OCI-LY1 (cell line): ENCODE data around the gene ACSM3.

Experiments used
- H2AFZ ChIP-seq: fragments of 200-600 bp; sonication (generic), shearing (Covaris generic); 2 replicates; pipeline ENCODE4 v1.6.0; 2014; ENCODE audit warnings: antibody characterized with exemption, mild to moderate bottlenecking, low read length
- H3F3A ChIP-seq: fragments of 200-600 bp; sonication (generic), shearing (Covaris generic); 2 replicates; pipeline ENCODE4 v1.6.0; 2014; ENCODE audit warnings: mild to moderate bottlenecking, antibody characterized with exemption, low read length, moderate library complexity; ENCODE audit not compliant: insufficient read depth
- H3K27ac ChIP-seq: fragments of 200-600 bp; sonication (generic); 2 replicates; pipeline ENCODE4 v1.5.1; 2014; ENCODE audit warnings: low read length, mixed run types, mild to moderate bottlenecking, low read depth; ENCODE audit not compliant: poor library complexity, severe bottlenecking
- H3K27me3 ChIP-seq: fragments of 200-600 bp; sonication (generic); 2 replicates; pipeline ENCODE4 v1.6.0; 2014; ENCODE audit warnings: antibody characterized with exemption, mild to moderate bottlenecking, low read length, moderate library complexity; ENCODE audit not compliant: insufficient read depth
- H3K36me3 ChIP-seq: fragments of 200-600 bp; sonication (generic); 2 replicates; pipeline ENCODE4 v1.6.1; 2014; ENCODE audit warnings: mild to moderate bottlenecking, antibody characterized with exemption, low read length, moderate library complexity, mixed read lengths; ENCODE audit not compliant: insufficient read depth
- H3K4me1 ChIP-seq: fragments of 200-600 bp; sonication (generic); 2 replicates; pipeline ENCODE4 v1.5.1; 2014; ENCODE audit warnings: mild to moderate bottlenecking, low read length, moderate library complexity; ENCODE audit not compliant: insufficient read depth, severe bottlenecking
- H3K4me2 ChIP-seq: fragments of 200-600 bp; sonication (generic), shearing (Covaris generic); 2 replicates; pipeline ENCODE4 v1.6.1; 2014; ENCODE audit warnings: low read length
- H3K4me3 ChIP-seq: fragments of 200-600 bp; sonication (generic); 2 replicates; pipeline ENCODE4 v1.5.1; 2014; ENCODE audit warnings: low read length, low read depth, mild to moderate bottlenecking, mixed read lengths; ENCODE audit not compliant: poor library complexity, severe bottlenecking
- H3K79me2 ChIP-seq: fragments of 200-600 bp; shearing (Covaris generic); 2 replicates; pipeline ENCODE4 v1.6.1; 2016; ENCODE audit warnings: mixed run types, low read length, mixed read lengths; ENCODE audit not compliant: insufficient read depth
- H3K9ac ChIP-seq: fragments of 200-600 bp; sonication (generic), shearing (Covaris generic); 2 replicates; pipeline ENCODE4 v1.6.1; 2014; ENCODE audit warnings: mild to moderate bottlenecking, low read length, mixed read lengths
- H3K9me2 ChIP-seq: fragments of 200-600 bp; sonication (generic), shearing (Covaris generic); 2 replicates; pipeline ENCODE4 v1.6.1; 2014; ENCODE audit warnings: low read depth, mild to moderate bottlenecking, low read length, mixed read lengths
- H3K9me3 ChIP-seq: fragments of 200-600 bp; shearing (Covaris generic); 2 replicates; pipeline ENCODE4 v1.6.1; 2014; ENCODE audit warnings: low read length, mixed read lengths
- H4K20me1 ChIP-seq: fragments of 200-600 bp; sonication (generic), shearing (Covaris generic); 2 replicates; pipeline ENCODE4 v1.6.0; 2016; ENCODE audit warnings: mild to moderate bottlenecking, low read length; ENCODE audit not compliant: insufficient read depth
- EZH2 ChIP-seq: fragments of 200-600 bp; sonication (generic), shearing (Covaris generic); IDR thresholded peaks from 2 replicates; pipeline ENCODE4 v1.8.0; 2017; ENCODE audit warnings: borderline replicate concordance, mixed run types, mild to moderate bottlenecking, antibody characterized with exemption, low read length, moderate library complexity, mixed read lengths
- TF ChIP-seq, protein P1 (sequence below): fragments of 200-600 bp; sonication (generic), shearing (Covaris generic); IDR thresholded peaks from 2 replicates; pipeline ENCODE4 v1.5.1; 2017; ENCODE audit warnings: mild to moderate bottlenecking, antibody characterized with exemption, low read length, moderate library complexity, mixed read lengths

The ACSM3 gene

DNA sequence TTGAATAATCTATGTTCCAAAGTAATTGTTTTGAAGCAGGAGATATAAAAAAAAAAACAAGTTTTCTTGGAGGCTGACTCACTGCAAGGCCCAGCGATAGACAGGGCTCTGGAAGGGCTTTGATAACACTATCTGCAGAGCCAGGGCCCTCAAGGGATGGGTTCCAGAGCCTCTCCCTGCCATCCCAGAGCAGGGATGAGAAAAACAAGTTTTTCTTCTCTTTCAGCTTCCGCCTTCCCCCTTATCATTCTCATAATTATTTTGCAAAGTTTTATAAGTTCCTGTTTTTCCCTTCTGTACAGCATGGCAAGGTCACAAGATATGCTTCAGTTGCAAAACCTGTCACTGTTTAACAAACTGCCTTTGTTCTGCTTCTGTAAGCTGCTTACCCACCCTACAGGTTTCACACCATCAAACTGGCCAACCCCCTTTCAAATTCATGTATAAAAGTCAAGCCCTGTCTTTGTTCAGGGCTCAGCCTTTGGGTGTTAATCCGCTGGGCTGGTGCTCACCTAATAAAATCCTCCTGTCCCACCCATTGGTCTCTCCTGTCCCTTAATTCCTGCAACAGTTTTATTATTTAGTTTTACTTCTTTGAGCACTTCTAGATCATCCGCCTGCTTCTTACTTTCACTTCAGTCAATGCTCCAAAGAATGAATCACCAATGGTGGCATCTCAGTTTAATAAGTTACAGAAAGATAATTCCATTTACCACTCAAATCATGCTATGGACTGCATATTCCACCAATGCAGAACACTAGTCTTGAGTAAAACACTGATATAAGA, 16.6 kb upstream of the ACSM3 start:
- Histone ChIP-seq H3K4me2 (no peak overlapping the region), H4K20me1 (no peaks in the 10 kb centered on the region), H3K9ac (no peak overlapping the region), H3K36me3 (no peaks in the 10 kb centered on the region), H3K27ac (no peak overlapping the region), H3K9me3 (peaks cover 11% of the 10 kb centered on the region), H3K79me2 (no peaks in the 10 kb centered on the region), H3K9me2 (no peaks in the 10 kb centered on the region), H3K27me3 (no peaks in the 10 kb centered on the region), H2AFZ (no peak overlapping the region), H3K4me1 (no peaks in the 10 kb centered on the region), H3F3A (no peaks in the 10 kb centered on the region), H3K4me3 (no peak overlapping the region)
- TF ChIP-seq, protein P1, sequence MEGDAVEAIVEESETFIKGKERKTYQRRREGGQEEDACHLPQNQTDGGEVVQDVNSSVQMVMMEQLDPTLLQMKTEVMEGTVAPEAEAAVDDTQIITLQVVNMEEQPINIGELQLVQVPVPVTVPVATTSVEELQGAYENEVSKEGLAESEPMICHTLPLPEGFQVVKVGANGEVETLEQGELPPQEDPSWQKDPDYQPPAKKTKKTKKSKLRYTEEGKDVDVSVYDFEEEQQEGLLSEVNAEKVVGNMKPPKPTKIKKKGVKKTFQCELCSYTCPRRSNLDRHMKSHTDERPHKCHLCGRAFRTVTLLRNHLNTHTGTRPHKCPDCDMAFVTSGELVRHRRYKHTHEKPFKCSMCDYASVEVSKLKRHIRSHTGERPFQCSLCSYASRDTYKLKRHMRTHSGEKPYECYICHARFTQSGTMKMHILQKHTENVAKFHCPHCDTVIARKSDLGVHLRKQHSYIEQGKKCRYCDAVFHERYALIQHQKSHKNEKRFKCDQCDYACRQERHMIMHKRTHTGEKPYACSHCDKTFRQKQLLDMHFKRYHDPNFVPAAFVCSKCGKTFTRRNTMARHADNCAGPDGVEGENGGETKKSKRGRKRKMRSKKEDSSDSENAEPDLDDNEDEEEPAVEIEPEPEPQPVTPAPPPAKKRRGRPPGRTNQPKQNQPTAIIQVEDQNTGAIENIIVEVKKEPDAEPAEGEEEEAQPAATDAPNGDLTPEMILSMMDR = no peak
- TF ChIP-seq EZH2 = no peak

DNA sequence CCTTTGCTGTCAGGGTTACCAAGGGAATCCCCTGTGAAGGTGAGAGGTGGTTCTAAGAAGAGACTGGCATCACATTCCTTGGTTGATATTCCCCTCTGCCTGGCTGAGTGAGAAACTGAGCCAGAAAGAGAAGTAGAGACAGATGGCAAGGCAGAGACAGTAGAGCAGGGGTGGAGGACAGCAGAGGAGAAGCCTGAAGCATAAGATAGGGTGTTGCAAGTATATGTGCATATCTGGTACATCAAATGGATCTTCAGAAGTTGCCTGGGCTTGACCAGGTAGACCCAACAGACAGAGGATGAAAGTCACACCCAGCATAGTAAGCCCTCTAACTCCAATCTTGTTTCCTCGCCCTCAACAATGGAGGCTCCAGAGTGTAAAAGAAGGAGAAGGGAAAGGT, 14.3 kb upstream of the ACSM3 start:
- H3K79me2 ChIP-seq = no peaks in the 10 kb centered on the region
- H3K4me1 ChIP-seq = no peaks in the 10 kb centered on the region
- no peaks in the 10 kb centered on the region for H3K36me3 ChIP-seq
- no peaks in the 10 kb centered on the region for H3K9me2 ChIP-seq
- H3K9me3 ChIP-seq = peaks cover 11% of the 10 kb centered on the region
- no peak overlapping the region for H3K4me2 ChIP-seq
- H3K27ac ChIP-seq = no peak overlapping the region
- no peaks in the 10 kb centered on the region for H3K27me3 ChIP-seq
- no peaks in the 10 kb centered on the region for H4K20me1 ChIP-seq
- H3K9ac ChIP-seq = no peak overlapping the region
- no peak overlapping the region for H2AFZ ChIP-seq
- TF ChIP-seq EZH2 = no peak
- TF ChIP-seq, protein P1 = no peak
- H3K4me3 ChIP-seq = no peak overlapping the region
- no peaks in the 10 kb centered on the region for H3F3A ChIP-seq

DNA sequence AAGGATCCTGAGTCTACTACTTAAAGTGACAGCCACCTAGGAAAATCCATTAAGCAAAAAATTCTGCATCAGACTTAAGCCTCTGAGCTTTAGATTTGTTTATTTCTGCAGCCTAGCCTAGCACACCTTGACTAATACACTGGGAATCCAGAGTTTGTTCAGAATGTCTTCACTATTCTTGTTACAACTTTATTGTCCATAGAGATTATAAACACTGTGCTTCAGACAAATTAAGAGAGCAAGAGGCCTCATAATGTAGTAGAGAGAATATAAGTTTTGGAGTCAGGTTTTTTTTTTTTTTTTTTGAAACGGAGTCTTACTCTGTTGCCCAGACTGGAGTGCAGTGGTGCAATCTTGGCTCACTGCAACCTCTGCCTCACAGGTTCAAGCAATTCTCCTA, 13.3 kb upstream of the ACSM3 start:
- no peaks in the 10 kb centered on the region for H3K4me1 ChIP-seq
- no peaks in the 10 kb centered on the region for H3K9me2 ChIP-seq

More for the DNA sequence above, 13.3 kb upstream of the ACSM3 start:
- Histone ChIP-seq H3K27ac (no peak overlapping the region), H3K9ac (no peak overlapping the region), H3K36me3 (no peaks in the 10 kb centered on the region), H4K20me1 (no peaks in the 10 kb centered on the region), H3K4me3 (no peak overlapping the region), H2AFZ (no peak overlapping the region), H3K27me3 (no peaks in the 10 kb centered on the region), H3K79me2 (no peaks in the 10 kb centered on the region), H3F3A (no peaks in the 10 kb centered on the region), H3K9me3 (peaks cover 11% of the 10 kb centered on the region), H3K4me2 (no peak overlapping the region)
- no peak for TF ChIP-seq EZH2
- TF ChIP-seq, protein P1 = no peak
